Measurements from ENCODE around the gene MITF.

GRCh38 chr3:69738315-69738714 lies 949 bp upstream of the MITF start:
- TF ChIP-seq CTCF (IDR thresholded peaks at IDR 0.05; ENCODE audit: low read length) (no peak), EZH2 (IDR thresholded peaks at IDR 0.05; ENCODE audit: borderline replicate concordance, low read length) (no peak)

All from OCI-LY1 (cell line).